HG02970 (cell line): ENCODE data around the gene ALDH2.
"Not testable (repeated sequence)": the region's sequence is repeated elsewhere in the genome, so short reads cannot be mapped to it uniquely, and the experiment has no call there.

Source experiments
- ATAC-seq: cut with Tn5 transposase; IDR thresholded peaks from one replicate; pipeline ENCODE4 v1.9.1; 2021; ENCODE audit warnings: mild to moderate bottlenecking, moderate library complexity, moderate number of reproducible peaks; ENCODE audit not compliant: unreplicated experiment, low FRiP score

The ALDH2 gene

DNA sequence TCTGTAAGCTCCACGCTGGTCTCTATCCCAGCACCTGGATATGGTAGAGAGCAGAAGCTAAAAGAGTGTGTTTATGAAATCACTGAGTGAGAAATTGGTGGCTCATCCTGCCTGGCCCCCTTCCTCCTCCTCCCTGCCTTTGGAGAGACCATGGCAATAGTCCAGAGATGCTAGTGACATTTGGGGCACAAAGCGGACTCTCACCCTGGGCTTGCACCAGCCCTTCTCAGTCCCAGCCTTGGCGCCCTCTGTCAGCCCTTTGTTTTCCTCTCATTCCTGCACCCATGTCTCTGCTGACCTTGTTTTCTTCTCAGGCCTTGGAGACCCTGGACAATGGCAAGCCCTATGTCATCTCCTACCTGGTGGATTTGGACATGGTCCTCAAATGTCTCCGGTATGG, 18.2 kb downstream of the ALDH2 start:
- no peak for ATAC-seq

DNA sequence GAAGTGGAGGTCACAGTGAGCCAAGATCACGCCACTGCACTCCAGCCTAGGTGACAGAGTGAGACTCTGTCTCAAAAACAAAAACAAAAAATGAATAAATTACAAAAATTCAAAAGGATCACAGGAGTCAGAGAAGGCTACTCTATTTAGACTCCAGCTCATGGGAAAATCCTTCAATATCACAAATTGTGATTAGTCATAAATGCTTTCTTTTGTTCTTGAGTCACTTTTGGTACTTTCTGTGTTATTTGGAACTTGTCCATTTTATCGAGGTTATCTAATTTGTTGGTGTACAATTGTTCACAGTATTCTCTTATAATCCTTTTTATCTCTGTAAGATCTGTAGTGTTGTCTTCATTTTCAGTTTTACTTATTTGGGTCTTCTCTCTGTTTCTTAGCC, 18.9 kb downstream of the ALDH2 start:
- ATAC-seq = no peak

DNA sequence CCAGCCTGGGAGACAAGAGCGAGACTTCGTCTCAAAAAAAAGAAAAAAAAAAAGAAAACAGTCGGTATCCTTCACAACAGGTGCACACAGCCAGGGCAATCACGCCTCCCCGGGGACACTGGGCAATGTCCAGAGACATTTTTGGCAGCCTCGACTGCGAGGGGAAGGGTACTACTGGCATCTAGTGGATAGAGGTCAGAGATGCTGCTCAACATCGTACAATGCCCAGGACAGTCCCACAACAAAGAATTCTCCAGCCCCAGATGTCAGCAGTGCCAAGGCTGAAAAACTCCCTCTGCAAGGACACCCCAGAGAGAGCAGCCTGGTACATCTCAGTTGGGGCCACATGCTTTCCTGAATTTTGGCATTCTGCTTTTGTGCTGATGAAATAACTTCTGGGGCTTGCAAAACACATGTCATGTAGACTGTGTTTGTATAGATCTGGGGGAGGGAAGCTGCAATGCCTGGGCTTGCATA, 21.5 kb downstream of the ALDH2 start:
- no peak for ATAC-seq

GRCh38 chr12:111789779-111790178, 23.0 kb downstream of the ALDH2 start:
- no peak for ATAC-seq

DNA sequence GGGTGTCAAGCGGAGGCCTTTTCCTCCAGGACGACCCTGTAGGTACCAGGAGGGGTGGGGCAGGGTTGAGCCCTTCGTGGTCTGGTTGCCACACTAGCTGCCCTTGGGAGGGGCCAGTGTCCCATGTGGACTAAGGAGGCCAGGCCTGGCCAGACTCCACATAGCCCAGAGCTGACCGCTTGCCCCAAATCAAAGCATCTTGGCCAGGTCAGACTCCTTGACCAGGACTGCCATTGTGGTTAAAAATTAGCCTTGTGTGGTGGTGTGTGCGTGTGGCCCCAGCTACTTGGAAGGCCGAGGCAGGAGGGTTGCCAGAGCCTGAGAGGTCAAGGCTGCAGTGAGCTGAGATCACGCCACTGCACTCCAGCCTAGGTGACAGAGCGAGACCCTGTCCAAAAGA, 24.8 kb downstream of the ALDH2 start:
- ATAC-seq = no peak

GRCh38 chr12:111792155-111792855, 25.6 kb downstream of the ALDH2 start:
- no peak for ATAC-seq

GRCh38 chr12:111792856-111793235, 26.1 kb downstream of the ALDH2 start:
- ATAC-seq = no peak

- no peak for ATAC-seq
Measured at GRCh38 chr12:111798182-111798581, 31.4 kb downstream of the ALDH2 start.

DNA sequence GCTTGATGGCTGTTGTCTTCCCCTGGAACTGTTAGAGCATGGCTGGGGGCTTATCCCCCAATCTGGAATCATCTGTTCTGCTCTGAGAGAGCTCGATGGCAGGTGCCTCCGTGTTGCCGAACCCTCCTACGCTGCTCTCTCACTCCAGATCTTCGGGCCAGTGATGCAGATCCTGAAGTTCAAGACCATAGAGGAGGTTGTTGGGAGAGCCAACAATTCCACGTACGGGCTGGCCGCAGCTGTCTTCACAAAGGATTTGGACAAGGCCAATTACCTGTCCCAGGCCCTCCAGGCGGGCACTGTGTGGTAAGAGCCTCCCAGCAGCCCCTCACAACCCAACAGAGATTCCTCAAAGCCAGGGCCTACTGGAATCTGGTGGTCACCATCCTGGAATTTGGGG, 33.0 kb downstream of the ALDH2 start:
- no peak for ATAC-seq

- ATAC-seq = no peak
Measured at GRCh38 chr12:111803038-111803626, 36.4 kb downstream of the ALDH2 start.

- no peak for ATAC-seq
Measured at GRCh38 chr12:111803851-111804250, 37.1 kb downstream of the ALDH2 start.

DNA sequence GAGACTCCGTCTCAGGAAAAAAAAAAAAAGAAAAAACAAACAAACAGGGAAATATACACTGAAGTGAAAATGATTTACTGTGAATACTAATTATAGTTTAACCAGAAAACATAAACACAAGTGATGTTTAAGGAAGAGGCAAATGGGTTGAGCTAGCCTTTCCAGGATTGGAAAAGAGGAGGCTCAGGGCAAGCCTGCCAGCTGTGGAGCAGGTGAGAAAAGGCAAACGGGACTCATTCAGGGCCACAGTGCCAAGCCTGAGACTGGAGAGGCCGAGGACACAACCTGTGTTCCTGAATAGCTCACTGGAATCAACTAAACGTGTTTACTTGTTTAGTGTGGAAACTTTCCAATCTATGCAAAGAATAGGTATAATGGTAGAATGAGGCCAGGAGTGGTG, 39.6 kb downstream of the ALDH2 start:
- no peak for ATAC-seq

GRCh38 chr12:111807232-111807631, 40.5 kb downstream of the ALDH2 start:
- ATAC-seq = no peak

GRCh38 chr12:111812881-111813741, 46.4 kb downstream of the ALDH2 start:
- no peak for ATAC-seq

- ATAC-seq = no peak
Measured at GRCh38 chr12:111816065-111816615, 49.4 kb downstream of the ALDH2 start.

- not testable (repeated sequence) for ATAC-seq
Measured at GRCh38 chr12:111816898-111817297, 50.2 kb downstream of the ALDH2 start.

DNA sequence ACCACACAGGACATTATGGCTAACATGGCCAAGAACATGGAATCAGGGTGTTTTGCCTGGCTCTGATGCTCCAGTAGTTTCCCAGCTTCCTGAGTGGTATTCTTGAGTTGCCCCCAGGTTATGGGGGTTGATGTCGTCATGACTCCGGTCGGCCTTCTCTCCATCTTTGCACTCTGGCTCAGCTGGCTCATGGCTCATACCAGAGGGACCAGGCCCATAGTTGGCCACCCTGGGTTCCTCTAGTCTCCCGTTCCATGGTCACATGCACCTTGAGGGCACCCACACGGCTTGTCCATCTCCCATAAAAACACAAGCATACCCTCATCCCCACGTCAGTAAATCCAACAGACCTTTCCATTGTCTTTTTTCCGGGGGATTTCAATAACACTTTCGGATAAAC, 51.6 kb downstream of the ALDH2 start:
- no peak for ATAC-seq

DNA sequence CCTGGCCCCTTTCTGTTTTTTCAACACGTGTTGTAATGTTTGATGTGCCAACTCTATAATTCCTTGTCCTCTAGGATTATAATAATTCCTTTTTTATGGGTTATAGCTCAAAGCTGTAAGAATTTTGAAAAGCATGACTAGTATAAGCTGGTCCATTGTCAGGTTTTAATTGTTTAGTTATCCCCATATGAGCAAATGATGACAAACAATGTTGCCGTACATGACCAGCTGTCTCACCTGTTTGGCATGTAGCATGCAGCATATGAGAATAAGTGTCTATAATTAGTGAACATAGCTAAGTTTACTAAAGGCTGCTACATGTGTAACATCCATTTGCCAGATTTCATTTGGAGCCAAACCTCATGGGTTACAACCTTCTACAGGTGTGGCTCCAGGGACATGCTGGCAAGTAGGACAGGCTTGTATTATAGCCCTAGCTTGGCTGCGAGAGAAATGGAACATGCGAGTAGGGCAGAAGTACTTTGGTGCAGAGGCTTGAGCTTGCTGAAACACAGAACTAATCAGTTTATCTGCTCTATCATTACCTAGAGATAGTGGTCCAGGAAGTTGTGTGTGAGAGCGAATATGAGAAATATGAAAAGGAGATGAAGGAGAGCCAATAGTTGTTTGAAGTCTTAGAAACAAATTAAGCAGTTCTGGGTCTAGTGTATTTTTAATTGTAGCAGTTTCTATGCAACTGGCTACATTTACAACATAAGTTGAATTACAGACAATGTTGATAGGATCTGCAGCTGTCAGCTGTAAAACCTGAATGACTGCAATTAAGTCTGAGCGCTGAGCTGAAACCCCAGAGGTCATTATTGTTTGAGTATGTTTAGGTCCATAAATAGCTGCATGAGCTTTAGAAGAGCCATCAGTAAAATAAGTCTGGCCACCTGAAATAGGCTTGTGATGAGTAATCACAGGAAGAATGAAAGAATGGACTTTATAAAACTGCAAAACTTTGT, 52.7 kb downstream of the ALDH2 start:
- ATAC-seq = no peak

GRCh38 chr12:111820828-111821227, 54.1 kb downstream of the ALDH2 start:
- ATAC-seq = not testable (repeated sequence)

DNA sequence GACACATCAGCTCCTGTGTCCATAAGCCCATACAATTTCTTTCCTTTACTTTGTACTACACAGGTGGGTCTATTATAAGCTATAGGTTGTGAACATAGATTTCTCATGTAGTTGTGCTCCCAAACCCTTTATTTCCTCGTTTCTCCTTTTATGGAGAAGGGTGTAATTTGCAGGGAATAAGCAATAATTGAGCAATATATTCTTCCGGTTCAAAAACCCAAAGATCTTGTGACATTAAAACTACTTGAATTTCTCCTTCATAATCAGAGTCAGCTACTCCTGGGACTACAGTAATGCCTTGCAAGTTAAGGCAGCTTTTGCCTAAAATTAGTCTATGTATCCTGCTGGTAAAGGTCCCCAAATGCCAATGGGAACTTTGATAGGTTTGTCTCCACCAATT, 56.2 kb downstream of the ALDH2 start:
- no peak for ATAC-seq
